Endometrium (tissue), 2 donors: Measurements from ENCODE around the gene SLC4A2.
A peak's percentile ranks its signal among the peaks of the same experiment; 100 is the strongest.

ENCODE experiments used
- FAIRE-seq: peaks from 2 replicates; lab custom pipeline; 2012; peaks lifted over from hg19 to GRCh38; lab: Jason Lieb, UNC
- donor health status: control.
- donor health status: control.

Gene SLC4A2

DNA sequence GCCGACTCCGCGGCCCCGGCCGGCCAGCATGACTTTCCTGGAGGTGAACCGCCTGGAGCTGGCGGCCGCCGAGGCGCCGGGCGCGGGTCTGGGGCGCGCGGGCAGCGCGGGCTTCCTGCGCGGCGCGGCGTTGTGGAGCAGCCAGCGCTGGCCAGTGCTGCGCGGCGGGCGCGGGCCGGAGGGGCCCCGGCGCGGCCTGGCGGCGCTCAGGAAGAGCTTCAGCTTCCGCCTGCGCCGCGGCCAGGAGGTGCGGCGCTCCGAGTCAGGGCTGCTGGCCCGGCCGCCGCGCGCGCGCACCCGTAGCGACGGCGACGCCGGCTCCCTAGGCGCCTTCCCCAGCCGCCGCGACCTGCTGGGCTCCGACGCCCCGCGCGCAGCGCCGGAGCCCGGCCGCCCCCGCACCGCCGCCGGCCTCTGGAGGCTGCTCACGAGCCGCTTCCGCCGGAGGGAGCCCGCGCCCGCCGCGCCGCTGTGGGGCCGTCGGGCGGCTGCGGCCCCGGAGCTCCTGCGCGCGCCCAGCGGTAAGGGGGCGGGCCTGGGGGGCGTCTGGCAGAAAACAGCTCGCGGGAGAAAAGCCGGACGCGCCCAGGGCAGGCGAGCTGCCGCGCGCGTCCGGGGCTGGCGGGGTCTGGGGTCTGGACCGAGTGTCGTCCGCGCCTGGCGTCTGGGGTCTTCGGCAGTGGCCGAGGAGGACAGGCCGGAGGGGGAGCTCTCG, 55.9 kb downstream of the SLC4A2 start:
- no peak for FAIRE-seq

- no peak for FAIRE-seq
Measured at GRCh38 chr7:151115836-151116418, 56.5 kb downstream of the SLC4A2 start.

DNA sequence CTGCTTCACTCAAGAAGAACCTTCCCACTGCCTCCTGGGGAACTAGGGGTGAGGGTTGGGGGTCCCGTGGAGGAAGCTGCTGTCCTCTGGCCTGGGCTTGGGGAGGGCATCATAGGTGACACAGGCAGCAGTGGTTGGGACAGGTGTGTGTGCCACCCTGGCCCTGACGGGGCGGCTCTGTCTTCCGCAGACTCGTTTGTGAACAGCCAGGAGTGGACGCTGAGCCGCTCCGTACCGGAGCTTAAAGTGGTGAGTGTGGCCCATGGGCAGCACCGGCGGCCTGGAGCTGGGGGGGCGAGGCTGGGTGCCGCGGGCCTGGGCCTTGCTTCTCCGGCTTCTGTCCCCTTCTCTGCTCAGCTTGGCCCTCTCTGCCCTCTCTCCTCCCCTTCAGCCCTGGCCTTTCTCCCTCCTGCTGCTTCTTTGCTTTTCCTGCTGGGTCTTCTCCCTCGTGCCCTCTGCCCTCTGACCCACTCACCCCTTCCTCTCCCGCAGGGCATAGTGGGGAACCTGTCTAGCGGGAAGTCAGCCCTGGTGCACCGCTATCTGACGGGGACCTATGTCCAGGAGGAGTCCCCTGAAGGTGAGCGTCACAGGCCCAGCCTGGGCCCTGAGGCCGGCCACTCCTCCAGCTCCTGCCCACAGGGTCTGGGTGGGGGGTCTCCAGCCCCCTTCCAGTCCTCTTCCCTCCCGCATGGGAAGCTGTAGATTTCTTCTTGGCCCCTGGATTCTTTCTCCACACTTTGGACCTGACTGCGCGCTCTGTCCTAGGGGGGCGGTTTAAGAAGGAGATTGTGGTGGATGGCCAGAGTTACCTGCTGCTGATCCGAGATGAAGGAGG, 57.4 kb downstream of the SLC4A2 start:
- FAIRE-seq: no peak

- no peak for FAIRE-seq
Measured at GRCh38 chr7:151117565-151117964, 58.2 kb downstream of the SLC4A2 start.

DNA sequence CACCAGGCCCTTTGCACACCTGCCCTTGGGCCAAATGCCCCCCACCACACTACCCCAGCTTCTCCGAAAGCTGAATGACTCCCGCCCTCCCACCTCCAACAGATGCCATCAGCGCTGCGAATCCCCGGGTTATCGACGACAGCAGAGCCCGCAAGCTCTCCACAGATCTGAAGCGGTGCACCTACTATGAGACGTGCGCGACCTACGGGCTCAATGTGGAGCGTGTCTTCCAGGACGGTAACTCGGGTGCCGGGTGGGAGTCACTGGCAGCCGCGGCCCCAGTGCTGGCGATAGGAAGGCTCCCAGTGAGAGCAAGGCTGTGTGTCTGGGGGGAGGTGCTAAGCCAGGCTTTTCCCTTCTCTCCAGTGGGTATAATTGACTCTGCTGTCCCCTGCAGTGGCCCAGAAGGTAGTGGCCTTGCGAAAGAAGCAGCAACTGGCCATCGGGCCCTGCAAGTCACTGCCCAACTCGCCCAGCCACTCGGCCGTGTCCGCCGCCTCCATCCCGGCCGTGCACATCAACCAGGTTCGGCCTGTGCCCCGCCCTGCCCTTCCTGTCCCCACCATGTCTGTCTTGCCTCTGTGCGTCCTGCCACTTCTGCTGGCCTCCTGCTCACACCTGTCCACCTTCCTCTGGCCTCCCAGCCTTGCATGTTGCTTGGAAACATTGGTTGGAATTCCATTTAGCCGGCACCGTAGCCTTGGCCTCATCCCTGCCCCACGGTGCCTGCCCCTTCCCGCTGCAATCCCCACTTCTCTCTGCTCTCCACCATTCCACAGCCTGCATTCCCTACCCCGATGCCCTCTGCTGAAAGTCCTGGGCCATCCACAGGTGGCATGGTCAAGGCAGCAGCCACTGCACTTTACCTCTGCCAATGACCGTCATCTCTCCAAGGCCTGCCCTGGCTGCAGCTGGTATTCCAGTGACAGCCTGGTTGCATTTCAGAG, 59.0 kb downstream of the SLC4A2 start:
- no peak for FAIRE-seq

- no peak for FAIRE-seq
Measured at GRCh38 chr7:151119055-151119415, 59.6 kb downstream of the SLC4A2 start.

- FAIRE-seq: no peak
Measured at GRCh38 chr7:151119902-151120301, 60.5 kb downstream of the SLC4A2 start.

- no peak for FAIRE-seq
Measured at GRCh38 chr7:151120896-151121295, 61.5 kb downstream of the SLC4A2 start.

DNA sequence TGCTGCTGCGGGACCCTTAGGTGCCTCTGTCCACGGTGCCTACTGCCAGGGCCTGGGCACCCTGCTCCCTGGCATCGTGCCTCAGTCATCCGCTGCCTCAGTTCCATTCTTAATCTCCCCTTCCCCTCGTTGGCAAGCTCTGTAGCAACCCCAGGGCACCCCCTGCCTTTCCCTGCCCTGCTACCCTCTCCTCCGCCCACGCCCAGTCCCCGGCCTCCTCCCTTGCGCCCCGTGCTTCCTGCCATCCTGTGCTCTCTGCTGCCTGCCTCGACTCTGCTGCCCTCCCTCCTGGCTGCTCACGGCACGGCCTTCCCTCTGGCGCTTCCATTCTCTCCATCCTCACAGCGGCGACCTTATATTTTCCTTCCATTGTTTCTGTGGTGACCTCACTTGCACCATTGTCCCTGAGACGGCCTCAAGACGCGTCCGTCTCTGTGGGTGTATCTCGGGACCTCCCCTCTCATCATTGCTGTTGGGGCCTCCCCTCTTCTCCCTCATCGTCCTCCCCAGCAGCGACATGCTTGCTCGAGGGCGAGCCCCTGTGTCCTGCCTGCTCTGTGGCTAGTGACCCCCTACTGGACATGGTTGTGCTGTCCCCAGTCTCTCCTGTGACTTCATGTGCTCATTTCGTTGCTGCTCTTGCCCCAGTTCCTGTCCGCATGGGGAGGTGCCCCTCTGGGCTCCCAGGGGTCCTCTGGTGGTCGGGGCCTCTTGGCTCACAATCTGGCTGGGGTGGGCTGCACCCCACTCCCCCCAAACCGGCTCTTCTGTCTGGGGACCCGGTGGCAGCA, 62.2 kb downstream of the SLC4A2 start:
- FAIRE-seq: no peak

GRCh38 chr7:151122276-151122675, 62.9 kb downstream of the SLC4A2 start:
- no peak for FAIRE-seq

GRCh38 chr7:151122796-151123157, 63.4 kb downstream of the SLC4A2 start:
- no peak for FAIRE-seq

- no peak for FAIRE-seq
Measured at GRCh38 chr7:151123158-151123821, 63.9 kb downstream of the SLC4A2 start.

- peak; percentile 23 for FAIRE-seq
Measured at GRCh38 chr7:151123822-151124464, 64.6 kb downstream of the SLC4A2 start.

- no peak for FAIRE-seq
Measured at GRCh38 chr7:151124481-151124880, 65.1 kb downstream of the SLC4A2 start.

DNA sequence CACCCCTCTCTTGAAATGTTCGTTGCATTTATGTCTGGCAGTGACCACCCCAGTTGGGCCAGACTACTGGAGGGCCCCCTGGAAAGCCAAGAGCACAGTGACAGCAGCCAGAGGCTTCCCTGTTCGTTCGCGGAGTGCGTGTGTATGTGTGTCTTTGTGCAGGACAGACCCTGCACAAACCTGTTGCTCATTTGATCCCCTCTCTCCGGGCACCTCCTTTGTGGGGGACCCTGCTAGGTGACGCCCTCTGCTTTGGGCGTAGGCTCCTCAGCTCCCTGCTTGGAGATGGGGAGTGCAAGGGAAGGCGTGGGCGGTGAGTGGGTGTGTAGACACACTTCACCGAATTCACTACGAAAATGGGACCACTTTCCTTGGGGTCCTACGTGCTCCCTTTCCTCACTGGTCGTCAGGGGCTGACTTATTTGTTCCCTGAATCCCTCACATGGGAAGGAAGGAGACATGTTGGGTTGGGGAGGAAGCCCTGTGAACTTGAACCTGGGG, 65.6 kb downstream of the SLC4A2 start:
- FAIRE-seq: no peak

- FAIRE-seq: no peak
Measured at GRCh38 chr7:151125470-151125845, 66.1 kb downstream of the SLC4A2 start.

GRCh38 chr7:151125846-151126481, 66.6 kb downstream of the SLC4A2 start:
- no peak for FAIRE-seq
